IMR-90 (cell line): Measurements from ENCODE around the gene ARHGAP15. TPM values are rescaled to one million over a fixed set of nuclear protein-coding genes. Genes with fewer than 3 reads are reported as not detected.
"Not testable (repeated sequence)": the region's sequence is repeated elsewhere in the genome, so short reads cannot be mapped to it uniquely, and the experiment has no call there.

Source experiments
- ATAC-seq: fragments of 200-7000 bp; cut with Tn5 transposase; 2 replicates; pipeline ENCODE4 v1.9.1; 2020; ENCODE audit warnings: low read depth, mild to moderate bottlenecking, moderate library complexity
- BruUV-seq: library from RNA; stranded (reverse); fragments of 400-500 nt; replicated peaks from 2 replicates; lab custom pipeline; 2021; lab: Mats Ljungman, UMichigan
- CTCF ChIA-PET: fragments of 300-600 bp; formaldehyde crosslinking; extraction: SDS; loops from one replicate; lab custom pipeline; 2021; ENCODE audit warnings: antibody characterized with exemption; lab: Yijun Ruan, JAX
- POLR2A ChIA-PET: fragments of 300-600 bp; sonication (Branson Sonifier 250); formaldehyde crosslinking; loops from one replicate; lab custom pipeline; 2022; ENCODE audit warnings: antibody characterized with exemption; ENCODE audit not compliant: unreplicated experiment; lab: Charles Lee
- DNase-seq: peaks from one replicate; pipeline ENCODE4 v3.0.0; 2013
- H2AFZ ChIP-seq: replicated peaks from 2 replicates; pipeline ENCODE3; 2013; ENCODE audit warnings: low read length, mild to moderate bottlenecking; ENCODE audit not compliant: poor library complexity
- H2AK5ac ChIP-seq: 2 replicates; pipeline ENCODE4 v1.6.1; 2013; ENCODE audit warnings: low read depth, low read length, inconsistent platforms
- H2AK9ac ChIP-seq: replicated peaks from 2 replicates; pipeline ENCODE3; 2013; ENCODE audit warnings: mild to moderate bottlenecking, low read depth, low read length, moderate library complexity; ENCODE audit not compliant: poor library complexity
- H2BK120ac ChIP-seq: 2 replicates; pipeline ENCODE4 v1.6.1; 2013; ENCODE audit warnings: low read depth, low read length, inconsistent platforms
- H2BK15ac ChIP-seq: 3 replicates; pipeline ENCODE4 v1.6.1; 2013; ENCODE audit warnings: low read depth, low read length, inconsistent platforms
- H2BK20ac ChIP-seq: 2 replicates; pipeline ENCODE4 v1.6.1; 2013; ENCODE audit warnings: low read depth, mild to moderate bottlenecking, inconsistent platforms, low read length, moderate library complexity
- H2BK5ac ChIP-seq: 2 replicates; pipeline ENCODE4 v1.6.1; 2013; ENCODE audit warnings: mild to moderate bottlenecking, low read depth, low read length, inconsistent platforms; ENCODE audit not compliant: poor library complexity, severe bottlenecking
- H3K14ac ChIP-seq: replicated peaks from 2 replicates; pipeline ENCODE4 v1.6.1; 2013; ENCODE audit warnings: low read depth, low read length, inconsistent platforms
- H3K18ac ChIP-seq: 2 replicates; pipeline ENCODE4 v1.6.1; 2013; ENCODE audit warnings: low read depth, low read length, control low read depth
- H3K23ac ChIP-seq: 2 replicates; pipeline ENCODE4 v1.6.1; 2013; ENCODE audit warnings: low read depth, low read length, inconsistent platforms
- H3K27ac ChIP-seq: 2 replicates; pipeline ENCODE4 v1.5.1; 2013; ENCODE audit warnings: mild to moderate bottlenecking, control low read depth, low read length; ENCODE audit not compliant: insufficient read depth
- H3K27me3 ChIP-seq: 2 replicates; pipeline ENCODE4 v1.6.1; 2013; ENCODE audit warnings: low read length; ENCODE audit not compliant: control insufficient read depth, insufficient read depth
- H3K36me3 ChIP-seq: 2 replicates; pipeline ENCODE4 v1.6.1; 2013; ENCODE audit warnings: low read length, mixed read lengths; ENCODE audit not compliant: control insufficient read depth, insufficient read depth
- H3K4ac ChIP-seq: 2 replicates; pipeline ENCODE4 v1.6.1; 2013; ENCODE audit warnings: low read depth, low read length, inconsistent platforms
- H3K4me1 ChIP-seq: 2 replicates; pipeline ENCODE4 v1.6.1; 2013; ENCODE audit warnings: low read length, mixed read lengths; ENCODE audit not compliant: control insufficient read depth, insufficient read depth
- H3K4me2 ChIP-seq: 2 replicates; pipeline ENCODE4 v1.6.1; 2013; ENCODE audit warnings: low read depth, mild to moderate bottlenecking, control low read depth, low read length, moderate library complexity
- H3K4me3 ChIP-seq: 2 replicates; pipeline ENCODE4 v1.5.1; 2013; ENCODE audit warnings: low read depth, mild to moderate bottlenecking, control low read depth, low read length, moderate library complexity; ENCODE audit not compliant: insufficient read depth
- H3K56ac ChIP-seq: 2 replicates; pipeline ENCODE4 v1.6.1; 2013; ENCODE audit warnings: low read length, inconsistent platforms; ENCODE audit not compliant: insufficient read depth; ENCODE audit errors: extremely low read depth
- H3K79me1 ChIP-seq, 2 experiments: 2 replicates each; pipeline ENCODE4 v1.6.1; 2013; ENCODE audit warnings: low read length in 2 of 2, inconsistent platforms in 1 of 2, low read depth in 1 of 2
- H3K9ac ChIP-seq: 2 replicates; pipeline ENCODE4 v1.6.1; 2013; ENCODE audit warnings: low read depth, low read length, control low read depth
- H3K9me1 ChIP-seq: 2 replicates; pipeline ENCODE4 v1.6.1; 2013; ENCODE audit warnings: low read length, inconsistent platforms; ENCODE audit not compliant: insufficient read depth
- H3K9me3 ChIP-seq: 2 replicates; pipeline ENCODE4 v1.6.1; 2013; ENCODE audit warnings: low read length; ENCODE audit not compliant: control insufficient read depth, insufficient read depth
- H4K20me1 ChIP-seq: 2 replicates; pipeline ENCODE4 v1.6.1; 2013; ENCODE audit warnings: low read length, inconsistent platforms; ENCODE audit not compliant: insufficient read depth
- H4K5ac ChIP-seq: 2 replicates; pipeline ENCODE4 v1.6.1; 2013; ENCODE audit warnings: mild to moderate bottlenecking, low read depth, low read length, control low read depth
- H4K8ac ChIP-seq, 2 experiments: 2 replicates each; pipeline ENCODE4 v1.6.1; 2013; ENCODE audit warnings: low read depth in 2 of 2, low read length in 2 of 2, control low read depth in 1 of 2, inconsistent platforms in 1 of 2
- H4K91ac ChIP-seq: 2 replicates; pipeline ENCODE4 v1.6.1; 2013; ENCODE audit warnings: low read depth, low read length, inconsistent platforms; ENCODE audit not compliant: insufficient read depth
- CEBPB ChIP-seq: IDR thresholded peaks from 2 replicates; pipeline ENCODE4 v1.6.1; 2012; ENCODE audit warnings: low read depth, low read length, improper control_type of control experiment
- MAFK ChIP-seq: IDR thresholded peaks from 2 replicates; pipeline ENCODE4 v1.6.1; 2012; ENCODE audit warnings: low read depth, low read length, improper control_type of control experiment
- WGBS, 2 experiments: methylation state at CpG; one replicate each; pipeline versions ENCODE4 v1.1.5 to v1.1.7; 2013; ENCODE audit warnings: missing lambda C conversion rate in 2 of 2; ENCODE audit not compliant: insufficient read length in 1 of 2; ENCODE audit errors: extremely low coverage in 2 of 2; 5-methylcytosine and 5-hydroxymethylcytosine counted together
- dilution Hi-C: fragments of 300-500 bp; cut with HindIII; formaldehyde crosslinking; loops from one replicate; pipeline ENCODE4 v1.14.3; 2018; ENCODE audit warnings: low sequenced_read_pairs; ENCODE audit not compliant: unreplicated experiment
- in situ Hi-C: fragments of 300-500 bp; cut with MboI; formaldehyde crosslinking; loops from 3 replicates; pipeline ENCODE4 v1.14.3; 2019; ENCODE audit warnings: low sequenced_read_pairs, inconsistent platforms, mixed read lengths
- intact Hi-C: fragments of 100-400 bp; cut with micrococcal nuclease; formaldehyde crosslinking; loops from 2 replicates; pipeline ENCODE4 v1.10.0; 2022
- polyA plus RNA-seq, 3 experiments: library from polyadenylated mRNA; depleted of rRNA; stranded (reverse); fragments of >200 nt; gene quantifications; 2 replicates each; pipeline ENCODE4 v1.2.3, GENCODE V29; 2012; ENCODE audit warnings: low replicate concordance in 1 of 3
- total RNA-seq: library from RNA; depleted of rRNA; stranded (reverse); fragments of >200 nt; gene quantifications from 2 replicates; pipeline ENCODE4 v1.2.3, GENCODE V29; 2012

Gene ARHGAP15
- total and polyA plus RNA-seq, 2 of the 4 experiments (the other 2 are of a cell fraction): not detected

DNA sequence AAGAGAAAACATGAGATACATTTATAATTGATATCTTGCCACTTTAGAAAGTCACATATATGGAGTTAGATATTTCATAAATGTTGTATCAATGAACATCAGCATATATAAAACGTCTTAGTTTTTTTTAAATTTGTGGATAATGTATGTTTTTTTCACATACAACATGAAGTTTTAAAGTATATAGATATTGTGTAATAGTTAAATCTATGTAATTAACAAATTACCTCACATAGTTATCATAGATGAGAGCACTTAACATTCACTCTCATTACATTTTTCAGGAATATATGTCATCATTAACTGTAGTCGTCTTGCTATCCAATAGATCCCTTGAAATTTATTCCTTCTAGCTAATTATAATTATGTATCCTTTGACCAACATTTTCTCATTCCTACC is 406.6 kb downstream of the ARHGAP15 start:
- H3K9me3 ChIP-seq: no peaks in the 10 kb centered on the region
- DNase-seq (no peak), ATAC-seq (no peak)
- H3K4ac ChIP-seq: no peak overlapping the region
- no peak overlapping the region for H2AK5ac ChIP-seq
- H3K4me3 ChIP-seq: no peak overlapping the region
- H3K79me1 ChIP-seq: no peaks in the 10 kb centered on the region
- H3K27ac ChIP-seq: no peak overlapping the region
- intact Hi-C loops: no loop called here
- no TSS peak for BruUV-seq
- no peak overlapping the region for H3K9ac ChIP-seq
- POLR2A ChIA-PET: no interaction called here
- H3K4me1 ChIP-seq: no peaks in the 10 kb centered on the region
- no peak overlapping the region for H3K23ac ChIP-seq
- H3K14ac ChIP-seq: no peak overlapping the region
- no peak overlapping the region for H2BK15ac ChIP-seq
- dilution Hi-C loops: no loop called here
- no peak overlapping the region for H3K4me2 ChIP-seq
- WGBS, 2 experiments: no CpG with 5 or more reads among the region's 2 CpGs
- no peaks in the 10 kb centered on the region for H3K9me1 ChIP-seq
- H4K20me1 ChIP-seq: no peaks in the 10 kb centered on the region
- H4K8ac ChIP-seq: no peak overlapping the region
- H4K5ac ChIP-seq: no peak overlapping the region
- in situ Hi-C loops: no loop called here
- H2BK120ac ChIP-seq: no peak overlapping the region
- H2BK20ac ChIP-seq: no peak overlapping the region
- H4K91ac ChIP-seq: no peak overlapping the region
- no peaks in the 10 kb centered on the region for H3K27me3 ChIP-seq
- TF ChIP-seq CEBPB (peak; percentile 54; the same call in 1 of the 2 replicates), MAFK (no peak)
- CTCF ChIA-PET: no interaction called here
- H3K36me3 ChIP-seq: no peaks in the 10 kb centered on the region
- H2BK5ac ChIP-seq: no peak overlapping the region
- no peak overlapping the region for H2AK9ac ChIP-seq
- no peak overlapping the region for H3K18ac ChIP-seq
- no peak overlapping the region for H3K56ac ChIP-seq
- H2AFZ ChIP-seq: no peak overlapping the region

DNA sequence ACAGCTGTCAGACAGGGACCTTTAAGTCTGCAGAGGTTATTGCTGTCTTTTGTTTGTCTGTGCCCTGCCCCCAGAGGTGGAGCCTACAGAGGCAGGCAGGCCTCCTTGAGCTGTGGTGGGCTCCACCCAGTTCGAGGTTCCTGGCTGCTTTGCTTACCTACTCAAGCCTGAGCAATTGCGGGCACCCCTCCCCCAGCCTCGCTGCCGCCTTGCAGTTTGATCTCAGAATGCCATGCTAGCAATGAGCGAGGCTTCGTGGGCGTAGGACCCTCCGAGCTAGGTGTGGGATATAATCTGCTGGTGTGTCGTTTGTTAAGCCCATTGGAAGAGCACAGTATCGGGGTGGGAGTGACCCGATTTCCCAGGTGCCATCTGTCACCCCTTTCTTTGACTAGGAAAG is 412.7 kb downstream of the ARHGAP15 start:
- H3K36me3 ChIP-seq, H3K23ac ChIP-seq, H2AFZ ChIP-seq, POLR2A ChIA-PET, H3K4ac ChIP-seq, H4K5ac ChIP-seq, H4K91ac ChIP-seq, H3K18ac ChIP-seq, H3K27ac ChIP-seq, H3K9ac ChIP-seq, dilution Hi-C loops, H2BK5ac ChIP-seq, H3K9me1 ChIP-seq, CTCF ChIA-PET, H3K4me1 ChIP-seq, H2BK15ac ChIP-seq, in situ Hi-C loops, H3K4me2 ChIP-seq, H4K20me1 ChIP-seq, H2BK20ac ChIP-seq, H3K79me1 ChIP-seq, intact Hi-C loops, H2BK120ac ChIP-seq, H3K9me3 ChIP-seq, DNase-seq, H3K14ac ChIP-seq, H2AK9ac ChIP-seq, ATAC-seq, BruUV-seq, H3K4me3 ChIP-seq, H2AK5ac ChIP-seq, H3K27me3 ChIP-seq, H4K8ac ChIP-seq, H3K56ac ChIP-seq: not testable (repeated sequence)
- 97% methylated on average over 6 of the region's 11 CpGs; no CpG with 5 or more reads in 1 of the 2 experiments for WGBS, 2 experiments
